Tibial nerve (tissue), 3 donors: Measurements from ENCODE around the gene ABHD1.

Experiments
- CTCF ChIP-seq, 5 experiments: fragments of 200-600 bp in 3 of 5; fragments of 450-650 bp in 2 of 5; sonication (generic) in 3 of 5; IDR thresholded peaks; one replicate each; pipeline ENCODE4 v1.5.1; 2016 to 2019; ENCODE audit warnings: antibody characterized with exemption in 5 of 5, mild to moderate bottlenecking in 3 of 5, moderate library complexity in 2 of 5
- POLR2A ChIP-seq, 2 donors: fragments of 450-650 bp; IDR thresholded peaks; one replicate each; pipeline ENCODE4 v1.6.1; 2017; ENCODE audit warnings: antibody characterized with exemption in 2 of 2, mild to moderate bottlenecking in 2 of 2, moderate library complexity in 2 of 2

GRCh38 chr2:27099334-27099955 is 24.2 kb upstream of the ABHD1 start:
- TF ChIP-seq CTCF (IDR thresholded peaks at IDR 0.05) (no peak), POLR2A (IDR thresholded peaks at IDR 0.05) (no peak)
